ENCODE measurements around the gene MRPL34. TPM values are rescaled to one million over a fixed set of nuclear protein-coding genes. Genes with fewer than 3 reads are reported as not detected.
A peak's percentile ranks its signal among the peaks of the same experiment; 100 is the strongest.

Gene MRPL34
- total and polyA plus RNA-seq, 9 of the 15 experiments (the other 6 are each of a cell fraction or from before 2014, with no cell fraction given), result 11.5 to 256 (median 72.5) TPM

- no peak for TF ChIP-seq NCOA6 (IDR thresholded peaks at IDR 0.05)
- TF ChIP-seq TSC22D4 (tag; IDR thresholded peaks at IDR 0.05), result no peak
- TF ChIP-seq ETS1 (conservative IDR thresholded peaks at IDR 0.05; ENCODE audit: control insufficient read depth, low read depth, low read length), result 0 out of 2 replicates have a peak, but pooled peaks have one; percentile 19
- TF ChIP-seq SETDB1 (IDR thresholded peaks at IDR 0.05; ENCODE audit: low read length), result no peak
- no peak for TF ChIP-seq ADNP (tag; IDR thresholded peaks at IDR 0.05)
- no peak for TF ChIP-seq ZNF766 (CRISPR knock-in tag; conservative IDR thresholded peaks at IDR 0.05)
- no peak for TF ChIP-seq ZNF324 (CRISPR knock-in tag; IDR thresholded peaks at IDR 0.05)
- TF ChIP-seq NONO (IDR thresholded peaks at IDR 0.05; ENCODE audit: low read depth in 2 of 2, low read length in 1 of 2), result peak in 1 of 2 experiments; percentile 53; a peak in 1 of 4 replicates
- TF ChIP-seq TEAD4 (IDR thresholded peaks at IDR 0.05; ENCODE audit: low read length), result no peak
- TF ChIP-seq TEAD4 (CRISPR knock-in tag; IDR thresholded peaks at IDR 0.05; ENCODE audit: borderline replicate concordance), result no peak
- TF ChIP-seq STAT6 (CRISPR knock-in tag; IDR thresholded peaks at IDR 0.05), result 0 out of 2 replicates have a peak, but pooled peaks have one; percentile 62
- TF ChIP-seq CBX2 (IDR thresholded peaks at IDR 0.05; ENCODE audit: insufficient read depth, low read length, poor library complexity, severe bottlenecking), result no peak
- TF ChIP-seq COPS2 (conservative IDR thresholded peaks at IDR 0.05), result no peak
- peak; percentile 81 for TF ChIP-seq DEAF1 (CRISPR knock-in tag; IDR thresholded peaks at IDR 0.05)
- peak; percentile 80 for TF ChIP-seq MYNN (IDR thresholded peaks at IDR 0.05)
- TF ChIP-seq MYNN (CRISPR knock-in tag; IDR thresholded peaks at IDR 0.05), result no peak
- TF ChIP-seq HMGXB4 (CRISPR knock-in tag; IDR thresholded peaks at IDR 0.05), result peak; percentile 82
- TF ChIP-seq PHB (CRISPR knock-in tag; IDR thresholded peaks at IDR 0.05), result 0 out of 2 replicates have a peak, but pooled peaks have one; percentile 41
- no peak for TF ChIP-seq RNF2 (IDR thresholded peaks at IDR 0.05)
- no peak for TF ChIP-seq NR0B1 (IDR thresholded peaks at IDR 0.05; ENCODE audit: partially characterized antibody)
- no peak for TF ChIP-seq PPARD (CRISPR knock-in tag; IDR thresholded peaks at IDR 0.05)
Measured at GRCh38 chr19:17282488-17283125, 23.1 kb upstream of the MRPL34 start (continued).

Data from K562 (cell line).